ENCODE measurements around the gene PREB.
"Not testable (repeated sequence)": the region's sequence is repeated elsewhere in the genome, so short reads cannot be mapped to it uniquely, and the experiment has no call there.

The PREB gene

DNA sequence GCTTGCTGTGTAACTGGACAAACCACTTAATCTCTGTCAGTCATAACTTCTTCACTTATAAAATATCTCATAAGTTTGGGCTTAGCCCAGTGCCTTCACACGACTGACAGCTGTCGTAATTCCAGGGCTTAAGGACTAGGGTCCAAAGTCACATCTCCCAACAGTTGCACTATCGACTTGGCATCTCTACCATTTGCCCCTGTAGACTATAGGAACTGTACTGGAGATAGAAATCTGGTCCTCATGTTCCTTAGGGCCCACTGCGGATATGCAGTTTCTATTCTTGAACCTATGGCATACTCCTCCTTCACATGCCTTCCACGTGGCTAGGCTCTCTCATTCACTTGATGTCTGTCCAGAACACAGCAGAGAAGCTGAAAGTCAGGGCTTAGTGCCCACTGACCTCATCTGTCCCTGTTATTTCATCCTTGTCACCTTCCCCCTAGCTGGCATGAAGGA, 8.2 kb downstream of the PREB start:
- no peak for DNase-seq

DNA sequence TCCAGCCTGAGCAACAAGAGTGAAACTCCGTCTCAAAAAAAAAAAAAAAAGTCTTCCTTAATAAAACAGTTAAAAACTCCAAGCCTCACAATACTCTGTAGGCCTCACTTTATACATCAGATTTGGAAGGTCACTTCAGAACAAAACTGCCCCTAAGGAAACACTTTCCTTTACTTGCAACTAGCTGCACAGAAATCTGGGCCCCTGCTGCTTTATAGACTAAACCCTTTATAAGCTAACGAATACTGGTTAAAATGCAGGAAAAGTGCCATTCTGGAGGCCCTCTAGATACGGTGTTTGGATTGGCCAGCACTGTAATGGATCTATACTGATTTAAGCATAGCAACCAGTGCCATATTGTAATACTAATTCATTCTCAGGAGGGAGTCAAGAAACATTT, 9.3 kb downstream of the PREB start:
- no peak for DNase-seq

DNA sequence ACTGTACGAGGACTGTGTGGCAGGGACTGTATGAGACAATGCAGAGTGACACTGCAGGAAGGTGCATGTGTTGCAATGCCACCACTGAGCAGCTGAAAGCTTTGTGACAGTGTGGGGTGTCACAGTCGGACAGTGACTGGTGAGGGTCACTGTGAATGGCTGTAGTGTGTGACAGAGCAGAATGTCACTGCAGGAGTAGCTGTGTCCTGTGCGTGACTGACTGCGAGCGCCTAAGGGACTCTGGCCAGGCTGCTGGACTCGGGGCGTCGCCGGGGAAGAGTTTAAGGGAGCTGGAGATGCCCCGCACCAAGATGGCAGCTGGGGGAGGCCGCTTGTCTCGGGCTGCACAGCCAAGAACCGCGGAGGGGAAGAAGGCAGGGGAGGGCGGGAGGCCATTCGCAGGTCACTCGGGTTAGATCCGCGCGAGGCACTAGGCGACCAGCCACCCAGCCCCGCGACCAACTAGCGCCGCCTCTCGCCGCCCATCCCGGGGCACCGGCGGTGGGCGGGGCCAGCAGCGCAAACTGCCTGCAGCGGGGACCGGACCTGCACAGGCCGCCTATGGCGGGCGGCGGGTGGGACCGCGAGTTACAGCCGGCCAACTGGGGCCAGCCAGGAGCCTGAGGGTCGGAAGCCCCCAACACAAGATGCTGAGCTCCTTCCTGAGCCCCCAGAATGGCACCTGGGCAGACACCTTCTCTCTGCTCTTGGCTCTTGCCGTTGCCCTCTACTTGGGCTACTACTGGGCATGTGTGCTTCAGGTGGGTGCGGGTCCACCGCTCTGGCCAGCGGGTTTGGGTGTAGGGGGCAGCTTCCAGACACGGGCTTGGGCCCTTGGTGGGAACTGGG, 10.9 kb downstream of the PREB start, which contains the start of gene ABHD1:
Gene ABHD1 (plus strand): TSS at position 514 of the 849 bp plus-strand sequence. CDS start 134 bp downstream, at position 648.
- DNase-seq = peak; percentile 69

DNA sequence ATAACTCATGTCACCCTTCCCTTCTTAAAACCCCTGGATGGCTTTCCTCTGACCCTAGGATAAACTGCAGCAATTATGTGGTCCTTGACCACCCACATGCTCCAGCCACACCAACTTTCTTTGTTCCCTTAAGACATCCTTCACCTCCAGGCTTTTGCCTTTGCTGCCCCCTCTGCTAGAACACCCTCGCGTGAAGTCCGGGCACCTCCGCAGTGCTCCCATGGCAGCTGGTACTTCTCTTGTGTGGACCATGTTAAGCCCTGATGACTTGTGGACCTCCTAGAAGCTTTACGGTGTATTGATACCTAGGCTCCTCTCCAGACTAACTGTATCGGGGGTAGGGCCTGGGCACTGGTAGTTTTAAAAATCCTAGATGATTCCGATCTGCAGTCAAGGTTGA, 11.6 kb downstream of the PREB start:
- DNase-seq = no peak

DNA sequence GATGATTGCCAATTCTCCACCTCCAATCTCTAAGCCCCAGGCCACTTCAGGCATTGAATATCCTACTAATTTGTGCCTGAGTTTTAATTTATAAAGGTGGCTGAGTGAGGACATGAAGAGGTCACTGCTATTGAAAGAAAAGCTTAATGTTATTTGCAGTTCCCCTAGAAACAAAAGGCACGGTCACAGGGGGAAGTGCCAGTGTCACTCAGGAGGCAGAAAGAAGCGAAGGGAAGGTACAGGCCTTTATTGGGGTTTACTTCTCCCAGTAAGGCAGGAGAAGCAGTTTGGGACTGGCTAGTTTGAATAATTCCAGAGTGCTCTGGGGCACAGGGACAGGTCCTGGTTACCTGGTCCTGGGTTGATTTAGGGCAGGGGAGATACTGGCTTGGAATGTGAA, 12.5 kb downstream of the PREB start:
- DNase-seq = no peak

DNA sequence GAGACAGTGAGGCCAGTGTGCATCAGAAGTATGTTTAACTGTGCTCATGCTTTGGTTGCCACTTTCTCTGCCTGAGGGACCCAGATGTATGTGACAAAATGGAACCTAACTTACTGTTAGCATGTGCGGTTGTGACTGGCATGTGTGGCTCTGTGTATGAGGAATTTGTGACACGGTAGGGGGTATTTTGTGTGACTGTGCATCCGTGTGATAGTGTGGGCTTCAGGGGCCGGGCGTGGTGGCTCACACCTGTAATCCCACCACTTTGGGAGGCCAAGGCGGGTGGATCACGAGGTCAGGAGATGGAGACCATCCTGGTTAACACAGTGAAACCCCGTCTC, 15.1 kb downstream of the PREB start:
- not testable (repeated sequence) for DNase-seq

DNA sequence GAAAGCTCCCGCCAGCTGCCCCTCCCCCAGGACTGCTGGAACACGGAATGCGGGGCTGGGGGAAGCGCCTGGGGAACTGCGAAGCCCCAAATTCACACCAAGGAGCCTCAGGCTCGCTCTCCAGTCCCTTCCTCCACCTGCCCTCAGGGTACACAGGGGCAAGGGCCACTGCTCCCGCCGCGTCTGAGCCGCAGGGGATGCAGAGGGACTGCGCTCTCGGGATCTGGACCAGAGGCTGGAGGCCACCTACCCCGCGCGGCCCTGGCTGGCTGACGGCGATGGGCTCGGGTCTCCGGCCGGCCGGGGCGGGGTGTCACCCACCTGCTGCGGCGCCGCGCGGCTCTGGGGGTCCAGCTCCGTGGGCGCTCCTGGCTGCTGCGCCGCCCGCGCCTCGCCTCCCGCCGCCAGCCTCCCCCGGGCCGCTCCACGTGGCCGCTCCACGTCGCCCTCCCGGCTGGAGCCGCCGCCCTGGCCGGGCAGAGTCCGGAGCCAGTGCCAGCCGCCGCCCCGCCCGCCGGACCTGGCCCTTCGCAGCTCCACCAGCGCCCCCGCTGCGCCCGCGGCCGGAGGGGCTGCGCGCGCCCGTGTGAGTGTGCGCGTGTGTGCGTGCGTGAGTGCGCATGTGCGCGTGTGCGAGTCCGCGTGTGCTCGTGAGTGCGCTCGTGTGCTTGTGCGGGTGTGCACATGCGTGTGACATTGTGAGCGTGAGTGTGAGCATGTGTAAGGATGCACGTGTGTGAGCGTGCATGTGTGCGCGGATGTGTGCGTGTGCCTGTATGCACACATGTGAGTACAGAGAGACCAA, 15.7 kb downstream of the PREB start, which contains the start of gene CGREF1:
Gene CGREF1 (minus strand): TSS at position 604 of the 805 bp plus-strand sequence. CDS start 14,762 bp downstream, outside the sequence.
- no peak for DNase-seq

DNA sequence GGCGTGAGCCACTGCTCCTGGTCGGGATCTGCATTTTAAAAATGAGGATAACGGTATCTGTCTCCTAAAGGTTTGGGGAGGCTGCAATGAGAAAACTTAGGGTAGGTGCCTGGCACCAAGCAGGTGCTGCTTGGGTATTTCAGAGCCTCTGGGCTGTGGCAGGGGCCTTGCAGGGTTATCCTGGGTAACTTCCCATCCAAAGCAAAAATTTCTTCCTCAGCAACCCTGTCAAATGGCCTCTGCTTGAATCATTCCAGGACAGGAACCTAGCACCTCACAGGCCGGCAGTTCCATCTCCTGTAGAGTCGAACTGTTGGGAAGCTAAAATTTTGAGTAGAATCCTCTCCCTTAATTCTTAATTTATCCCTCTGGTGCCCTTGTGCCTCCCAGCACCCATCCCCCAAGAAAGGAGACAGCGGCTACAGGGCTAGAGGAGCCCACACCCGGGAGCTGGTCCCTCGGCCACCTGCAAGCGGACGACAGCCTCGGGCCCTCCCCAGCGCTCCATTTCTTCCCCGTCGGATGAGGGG, 16.4 kb downstream of the PREB start:
- no peak for DNase-seq

DNA sequence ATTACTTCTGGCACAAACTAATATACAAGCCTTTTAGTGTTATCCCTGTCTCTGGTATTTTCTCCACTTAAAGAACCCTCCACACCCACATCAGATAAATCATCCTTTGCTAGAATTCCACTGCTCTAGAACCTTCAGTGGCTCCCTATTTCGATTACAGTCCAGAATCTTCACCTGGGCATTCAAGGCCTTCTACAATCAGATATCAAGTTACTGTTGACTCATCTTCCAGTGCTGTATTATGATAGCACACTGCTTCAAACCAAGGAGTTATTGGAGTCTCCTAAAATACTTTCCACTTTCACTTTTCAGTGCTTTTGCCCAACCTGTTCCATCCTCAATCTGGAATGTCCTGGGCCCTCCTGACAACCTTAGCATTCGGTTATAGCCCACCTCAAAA, 18.9 kb downstream of the PREB start:
- no peak for DNase-seq

DNA sequence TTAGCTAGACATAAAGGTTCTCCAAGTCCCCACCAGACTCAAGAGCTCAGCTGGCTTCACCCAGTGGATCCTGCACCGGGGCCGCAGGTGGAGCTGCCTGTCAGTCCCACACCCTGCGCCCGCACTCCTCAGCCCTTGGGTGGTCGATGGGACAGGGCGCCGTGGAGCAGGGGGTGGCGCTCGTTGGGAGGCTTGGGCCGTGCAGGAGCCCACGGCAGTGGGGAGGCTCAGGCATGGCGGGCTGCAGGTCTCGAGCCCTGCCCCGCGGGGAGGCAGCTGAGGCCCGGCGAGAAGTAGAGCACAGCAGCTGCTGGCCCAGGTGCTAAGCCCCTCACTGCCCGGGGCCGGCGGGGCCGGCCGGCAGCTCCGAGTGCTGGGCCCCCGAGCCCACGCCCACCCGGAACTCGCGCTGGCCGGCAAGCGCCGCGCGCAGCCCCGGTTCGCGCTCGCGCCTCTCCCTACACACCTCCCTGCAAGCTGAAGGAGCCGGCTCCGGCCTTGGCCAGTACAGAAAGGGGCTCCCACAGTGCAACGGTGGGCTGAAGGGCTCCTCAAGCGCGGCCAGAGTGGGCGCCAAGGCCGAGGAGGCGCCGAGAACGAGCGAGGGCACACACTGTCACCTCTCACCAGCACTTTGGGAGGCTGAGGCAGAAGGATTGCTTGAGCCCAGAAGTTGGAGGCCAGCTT, 22.9 kb downstream of the PREB start:
- DNase-seq = not testable (repeated sequence)

DNA sequence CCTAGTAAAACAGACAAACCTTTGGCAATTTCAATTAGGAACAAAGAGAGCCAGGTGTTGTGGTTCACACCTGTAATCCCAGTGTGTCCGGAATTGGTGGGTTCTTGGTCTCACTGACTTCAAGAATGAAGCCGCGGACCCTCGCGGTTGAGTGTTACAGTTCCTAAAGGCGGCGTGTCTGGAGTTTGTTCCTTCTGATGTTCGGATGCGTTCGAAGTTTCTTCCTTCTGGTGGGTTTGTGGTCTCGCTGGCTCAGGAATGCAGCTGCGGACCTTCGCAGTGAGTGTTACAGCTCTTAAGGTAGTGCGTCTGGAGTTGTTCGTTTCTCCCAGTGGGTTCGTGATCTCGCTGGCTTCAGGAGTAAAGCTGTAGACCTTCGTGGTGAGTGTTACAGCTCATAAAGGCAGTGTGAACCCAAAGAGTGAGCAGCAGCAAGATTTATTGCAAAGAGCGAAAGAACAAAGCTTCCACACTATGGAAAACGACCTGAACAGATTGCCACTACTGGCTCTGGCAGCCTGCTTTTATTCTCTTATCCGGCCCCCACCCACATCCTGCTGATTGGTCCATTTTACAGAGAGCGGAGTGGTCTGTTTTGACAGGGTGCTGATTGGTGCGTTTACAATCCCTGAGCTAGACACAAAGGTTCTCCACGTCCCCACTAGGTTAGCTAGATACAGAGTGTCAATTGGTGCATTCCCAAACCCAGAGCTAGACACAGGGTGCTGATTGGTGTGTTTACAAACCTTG, 23.7 kb downstream of the PREB start:
- not testable (repeated sequence) for DNase-seq

DNA sequence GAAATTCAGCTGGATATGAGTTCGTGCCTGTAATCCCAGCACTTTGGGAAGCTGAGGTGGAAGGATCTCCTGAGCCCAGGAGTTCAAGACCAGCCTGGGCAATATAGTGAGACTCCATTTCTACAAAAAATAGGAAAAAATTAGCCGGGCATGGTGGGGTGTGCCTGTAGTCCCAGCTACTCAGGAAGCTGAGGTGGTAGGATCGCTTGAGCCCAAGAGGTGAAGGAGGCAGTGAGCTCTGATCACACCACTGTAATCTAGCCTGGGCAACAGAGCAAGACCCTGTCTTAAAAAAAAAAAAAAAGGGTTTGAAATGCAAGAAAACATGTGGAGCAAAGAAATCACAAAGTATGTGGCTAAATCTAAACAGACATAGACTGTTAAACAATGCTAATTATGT, 25.4 kb downstream of the PREB start:
- no peak for DNase-seq

DNA sequence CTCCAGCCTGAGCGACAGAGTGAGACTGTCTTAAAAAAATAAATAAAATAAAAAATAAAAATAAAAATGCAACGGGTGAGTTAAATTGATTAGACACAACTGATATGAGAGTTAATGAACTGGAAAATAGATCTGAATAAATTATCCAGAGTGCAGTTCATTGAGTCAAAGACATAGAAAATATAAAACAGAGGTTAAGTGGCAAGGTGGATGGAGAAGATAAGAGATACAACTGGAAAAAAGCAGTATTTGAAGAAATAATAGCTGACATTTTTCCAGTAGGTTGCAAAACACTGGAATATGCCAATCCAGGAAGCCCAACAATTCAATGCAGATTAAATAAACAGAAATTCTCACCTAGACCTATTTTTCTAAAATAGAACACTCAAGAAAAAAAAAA, 26.2 kb downstream of the PREB start:
- no peak for DNase-seq

DNA sequence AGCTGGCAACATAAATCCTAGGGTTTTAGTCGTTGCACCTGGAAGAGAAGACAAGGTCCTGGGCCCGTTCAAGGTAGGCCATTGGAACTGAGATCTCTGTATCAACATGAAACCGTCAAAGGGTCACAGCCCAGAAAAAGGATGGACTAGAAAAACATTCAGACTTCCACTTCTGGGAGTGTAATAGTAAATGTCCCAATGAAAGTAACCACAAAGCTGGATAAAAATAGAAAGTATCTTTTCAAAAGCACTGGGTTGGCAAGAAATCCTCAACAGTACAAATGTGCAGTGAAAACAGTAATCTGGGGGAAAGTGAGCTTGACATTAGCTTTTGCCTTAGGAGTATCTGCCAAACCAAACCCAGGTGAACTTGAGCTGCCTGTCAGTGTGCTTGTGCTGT, 28.5 kb downstream of the PREB start:
- no peak for DNase-seq

DNA sequence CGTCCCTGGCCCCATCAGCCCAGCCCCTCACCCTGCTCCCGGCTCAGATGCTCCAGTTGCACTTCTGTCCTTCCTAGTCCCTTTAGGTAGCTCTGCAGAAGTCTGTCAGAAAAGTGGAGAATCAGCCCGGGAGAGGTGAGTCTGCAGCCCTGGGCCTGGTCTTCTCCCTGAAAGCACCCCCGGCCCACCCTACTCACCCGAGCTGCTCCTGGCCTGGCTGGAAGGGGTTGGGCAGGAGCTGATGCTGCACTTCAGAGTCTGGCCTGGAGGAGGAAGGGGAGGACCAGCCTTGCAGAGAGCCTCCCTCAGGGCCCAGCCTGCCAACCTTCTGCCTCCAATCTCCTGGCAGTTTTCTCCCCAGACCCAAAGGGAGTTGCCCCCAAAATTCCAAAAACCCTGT, 32.1 kb downstream of the PREB start:
- no peak for DNase-seq

DNA sequence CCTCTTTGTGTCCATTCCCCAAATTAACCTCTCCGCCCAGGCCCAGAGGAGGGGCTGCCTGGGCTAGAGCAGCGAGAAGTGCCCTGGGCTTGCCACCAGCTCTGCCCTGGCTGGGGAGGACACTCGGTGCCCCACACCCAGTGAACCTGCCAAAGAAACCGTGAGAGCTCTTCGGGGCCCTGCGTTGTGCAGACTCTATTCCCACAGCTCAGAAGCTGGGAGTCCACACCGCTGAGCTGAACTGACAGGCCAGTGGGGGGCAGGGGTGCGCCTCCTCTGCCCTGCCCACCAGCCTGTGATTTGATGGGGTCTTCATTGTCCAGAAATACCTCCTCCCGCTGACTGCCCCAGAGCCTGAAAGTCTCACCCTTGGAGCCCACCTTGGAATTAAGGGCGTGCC, 34.4 kb downstream of the PREB start:
- no peak for DNase-seq

DNA sequence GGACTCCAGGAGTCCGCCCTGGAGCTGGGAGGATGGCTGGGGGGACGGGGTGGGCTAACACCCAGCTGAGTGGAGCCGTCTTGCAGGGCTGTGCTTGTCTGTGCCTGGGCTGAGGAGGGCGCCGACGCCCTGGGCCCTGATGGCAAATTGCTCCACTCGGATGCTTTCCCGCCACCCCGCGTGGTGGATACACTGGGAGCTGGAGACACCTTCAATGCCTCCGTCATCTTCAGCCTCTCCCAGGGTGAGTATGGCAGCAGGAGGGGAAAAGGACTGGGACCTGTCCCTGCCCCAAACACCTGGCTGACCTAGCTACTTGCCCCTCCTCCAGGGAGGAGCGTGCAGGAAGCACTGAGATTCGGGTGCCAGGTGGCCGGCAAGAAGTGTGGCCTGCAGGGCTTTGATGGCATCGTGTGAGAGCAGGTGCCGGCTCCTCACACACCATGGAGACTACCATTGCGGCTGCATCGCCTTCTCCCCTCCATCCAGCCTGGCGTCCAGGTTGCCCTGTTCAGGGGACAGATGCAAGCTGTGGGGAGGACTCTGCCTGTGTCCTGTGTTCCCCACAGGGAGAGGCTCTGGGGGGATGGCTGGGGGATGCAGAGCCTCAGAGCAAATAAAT, 35.0 kb downstream of the PREB start:
- DNase-seq = no peak

DNA sequence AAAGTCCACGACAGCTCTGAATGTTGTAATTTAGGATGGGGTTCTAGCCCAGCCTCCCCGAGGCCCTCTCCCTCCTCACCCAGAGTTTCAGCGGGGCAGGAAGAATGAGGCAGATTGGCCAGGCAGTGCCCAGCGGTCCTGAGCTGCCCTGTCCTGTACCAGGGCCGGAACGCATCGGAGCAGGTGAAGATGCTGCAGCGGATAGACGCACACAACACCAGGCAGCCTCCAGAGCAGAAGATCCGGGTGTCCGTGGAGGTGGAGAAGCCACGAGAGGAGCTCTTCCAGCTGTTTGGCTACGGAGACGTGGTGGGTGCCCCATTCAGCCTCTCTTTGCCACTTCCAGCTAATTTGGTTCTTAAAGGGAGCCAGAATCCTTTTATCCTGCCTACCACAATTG, 37.1 kb downstream of the PREB start:
- no peak for DNase-seq

DNA sequence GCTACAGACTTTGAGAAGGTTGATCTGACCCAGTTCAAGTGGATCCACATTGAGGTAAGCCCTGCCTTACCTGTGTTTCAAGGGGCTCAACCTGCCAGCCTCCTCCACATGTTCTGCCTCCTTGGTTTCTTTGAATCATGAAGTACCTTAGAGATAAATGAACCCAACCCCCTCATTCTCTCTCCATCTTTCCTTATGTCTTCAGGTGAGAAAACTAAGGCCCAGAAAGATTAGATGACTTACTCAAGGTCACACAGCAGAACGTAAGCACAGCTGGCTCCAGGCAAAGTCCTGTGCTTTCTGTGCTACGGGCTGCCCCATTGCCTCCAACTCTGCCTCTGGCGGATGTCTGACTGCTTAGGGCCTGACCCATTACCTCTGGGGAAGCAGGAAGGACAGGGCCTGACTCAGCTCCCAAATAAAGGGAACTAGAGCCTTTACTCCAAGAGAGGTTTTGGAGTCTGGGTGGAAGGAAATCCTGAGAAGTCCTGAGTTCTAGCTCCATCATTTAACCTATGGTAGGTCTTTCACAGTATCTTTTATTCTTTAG, 37.6 kb downstream of the PREB start:
- no peak for DNase-seq

DNA sequence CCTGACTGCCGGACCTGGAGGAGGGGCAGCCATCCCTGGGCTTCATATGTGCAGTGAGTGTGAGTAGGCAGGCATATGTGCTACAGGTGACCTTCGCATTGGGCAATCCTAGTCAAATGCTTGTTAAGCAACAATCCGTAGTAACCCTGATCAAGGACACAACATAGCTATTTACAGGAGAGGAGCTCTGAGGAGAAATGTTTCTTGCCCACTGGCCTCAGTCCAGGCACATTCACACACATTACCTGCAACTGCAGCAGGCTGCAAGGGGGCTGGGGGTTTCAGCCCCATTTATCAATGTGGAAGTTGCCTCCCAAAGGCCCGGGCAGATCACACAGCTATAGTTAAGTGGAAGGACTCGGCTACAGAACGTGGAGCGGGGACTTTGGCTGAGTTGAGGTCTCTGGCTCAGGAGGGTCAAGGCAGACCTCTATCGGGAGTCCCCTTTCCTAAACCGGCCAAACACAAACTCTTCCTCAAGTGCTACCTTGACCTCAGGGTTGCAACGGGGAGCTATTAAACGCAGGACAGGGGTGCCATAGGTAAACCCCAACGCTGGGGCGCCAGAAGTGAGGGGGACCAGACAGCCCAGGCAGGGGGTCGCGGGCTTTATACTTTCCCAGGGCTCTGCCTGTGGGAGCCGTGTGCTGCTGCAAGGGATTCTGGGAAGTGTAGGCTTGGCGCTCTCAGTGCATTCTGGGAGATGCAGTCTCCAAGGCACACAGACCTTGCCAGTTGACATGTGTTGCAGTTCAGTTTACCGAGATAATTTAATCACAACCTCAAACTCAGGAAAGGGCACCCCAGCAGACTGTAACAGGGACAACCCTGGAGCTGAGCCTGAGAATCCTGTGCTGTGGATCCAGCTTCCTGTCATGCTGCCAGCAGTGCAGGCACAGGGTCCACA, 38.4 kb downstream of the PREB start:
- no peak for DNase-seq

DNA sequence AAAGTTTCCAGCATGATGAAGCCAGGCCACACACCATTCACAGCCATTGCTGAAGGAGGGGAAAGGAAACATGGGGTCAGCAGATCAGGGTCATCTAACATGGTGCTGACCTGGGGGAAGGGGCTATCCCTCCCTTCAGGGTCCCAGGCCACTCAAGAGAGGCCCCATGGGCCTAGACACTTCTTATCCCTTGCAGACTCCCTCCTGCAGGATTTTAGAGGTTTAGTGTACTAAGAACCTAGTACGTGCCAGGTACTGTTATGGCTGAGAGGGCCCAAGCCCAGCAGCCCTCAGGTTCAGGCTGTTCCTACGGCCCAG, 39.0 kb downstream of the PREB start:
- no peak for DNase-seq
